Suprapubic skin (tissue), 4 donors: ENCODE data around the gene ZDHHC17.

Experiments
- EP300 ChIP-seq: sonication (generic); formaldehyde crosslinking; IDR thresholded peaks from one replicate; pipeline ENCODE4 v1.6.1; 2017; ENCODE audit warnings: antibody characterized with exemption
- POLR2A ChIP-seq, 2 donors: fragments of 450-650 bp; IDR thresholded peaks; one replicate each; pipeline ENCODE4 v1.6.1; 2017; ENCODE audit warnings: antibody characterized with exemption in 2 of 2, mild to moderate bottlenecking in 2 of 2, moderate library complexity in 2 of 2
- POLR2AphosphoS5 ChIP-seq, 3 donors: sonication (generic); formaldehyde crosslinking; IDR thresholded peaks; one replicate each; pipeline ENCODE4 v1.6.1; 2017; ENCODE audit warnings: antibody characterized with exemption in 3 of 3
- TF ChIP-seq, protein P1 (sequence below), 2 donors: fragments of 200-600 bp in 1 of 2; fragments of 450-650 bp in 1 of 2; sonication (generic) in 1 of 2; IDR thresholded peaks; one replicate each; pipeline ENCODE4 v1.5.1; 2016 to 2019; ENCODE audit warnings: antibody characterized with exemption in 2 of 2, mild to moderate bottlenecking in 1 of 2, moderate library complexity in 1 of 2

DNA sequence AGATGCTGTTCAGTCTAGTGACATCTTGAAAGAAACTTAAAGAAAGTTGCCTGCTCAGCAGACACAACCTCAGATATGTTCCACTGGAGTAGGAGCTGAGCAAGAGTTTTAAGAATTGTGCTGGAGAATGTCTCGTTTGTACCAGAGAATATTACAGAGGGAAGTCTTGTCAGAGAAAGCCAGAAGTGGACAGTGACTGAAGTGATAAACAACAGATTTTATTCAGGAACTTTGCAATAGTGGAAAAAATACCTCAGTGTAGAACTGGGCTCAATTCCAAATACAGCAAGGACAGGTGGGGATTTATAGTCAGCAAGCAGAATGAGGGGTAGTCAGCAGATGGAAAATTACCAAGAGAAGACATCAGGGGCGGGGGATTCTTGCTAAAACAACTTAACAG, 18.6 kb downstream of the ZDHHC17 start:
- no peak for TF ChIP-seq POLR2AphosphoS5 (IDR thresholded peaks at IDR 0.05)
- TF ChIP-seq POLR2A (IDR thresholded peaks at IDR 0.05) = no peak
- TF ChIP-seq, protein P1, sequence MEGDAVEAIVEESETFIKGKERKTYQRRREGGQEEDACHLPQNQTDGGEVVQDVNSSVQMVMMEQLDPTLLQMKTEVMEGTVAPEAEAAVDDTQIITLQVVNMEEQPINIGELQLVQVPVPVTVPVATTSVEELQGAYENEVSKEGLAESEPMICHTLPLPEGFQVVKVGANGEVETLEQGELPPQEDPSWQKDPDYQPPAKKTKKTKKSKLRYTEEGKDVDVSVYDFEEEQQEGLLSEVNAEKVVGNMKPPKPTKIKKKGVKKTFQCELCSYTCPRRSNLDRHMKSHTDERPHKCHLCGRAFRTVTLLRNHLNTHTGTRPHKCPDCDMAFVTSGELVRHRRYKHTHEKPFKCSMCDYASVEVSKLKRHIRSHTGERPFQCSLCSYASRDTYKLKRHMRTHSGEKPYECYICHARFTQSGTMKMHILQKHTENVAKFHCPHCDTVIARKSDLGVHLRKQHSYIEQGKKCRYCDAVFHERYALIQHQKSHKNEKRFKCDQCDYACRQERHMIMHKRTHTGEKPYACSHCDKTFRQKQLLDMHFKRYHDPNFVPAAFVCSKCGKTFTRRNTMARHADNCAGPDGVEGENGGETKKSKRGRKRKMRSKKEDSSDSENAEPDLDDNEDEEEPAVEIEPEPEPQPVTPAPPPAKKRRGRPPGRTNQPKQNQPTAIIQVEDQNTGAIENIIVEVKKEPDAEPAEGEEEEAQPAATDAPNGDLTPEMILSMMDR (IDR thresholded peaks at IDR 0.05) = no peak
- no peak for TF ChIP-seq EP300
